WTC11 (cell line): ENCODE data around the gene TPPP3. TPM values are rescaled to one million over a fixed set of nuclear protein-coding genes. Genes with fewer than 3 reads are reported as not detected.
A peak's percentile ranks its signal among the peaks of the same experiment; 100 is the strongest.

ENCODE experiments used
- ATAC-seq: fragments of 200-7000 bp; cut with Tn5 transposase; 2 replicates; pipeline ENCODE4 v1.10.0; 2021; ENCODE audit warnings: mild to moderate bottlenecking, moderate library complexity
- CTCF ChIA-PET: fragments of 300-600 bp; sonication (Branson Sonifier 250); formaldehyde crosslinking; loops from one replicate; lab custom pipeline; 2021; ENCODE audit warnings: antibody characterized with exemption; lab: Charles Lee
- POLR2A ChIA-PET: fragments of 350-600 bp; sonication (Branson Sonifier 250); formaldehyde crosslinking; loops from one replicate; lab custom pipeline; 2021; ENCODE audit warnings: antibody characterized with exemption; lab: Charles Lee
- DNase-seq: peaks from one replicate; pipeline ENCODE4 v3.0.0; 2021; ENCODE audit warnings: low spot score
- H3K27ac Mint-ChIP-seq: 2 replicates; pipeline ENCODE4 v1.8.0; 2021; ENCODE audit warnings: mixed read lengths
- H3K27me3 Mint-ChIP-seq: 2 replicates; pipeline ENCODE4 v1.8.0; 2021; ENCODE audit warnings: low read depth, mild to moderate bottlenecking, moderate library complexity, mixed read lengths
- H3K36me3 Mint-ChIP-seq: 2 replicates; pipeline ENCODE4 v1.8.0; 2021; ENCODE audit warnings: mixed read lengths
- H3K4me1 Mint-ChIP-seq: 2 replicates; pipeline ENCODE4 v1.8.0; 2022; ENCODE audit warnings: mixed read lengths
- H3K4me3 Mint-ChIP-seq: 2 replicates; pipeline ENCODE4 v1.8.0; 2021; ENCODE audit warnings: mild to moderate bottlenecking, moderate library complexity, mixed read lengths
- H3K9me3 Mint-ChIP-seq: 2 replicates; pipeline ENCODE4 v1.8.0; 2021; ENCODE audit warnings: mixed read lengths
- ATF1 ChIP-seq: sonication (generic); formaldehyde crosslinking; IDR thresholded peaks from 2 replicates; pipeline ENCODE4 v1.8.1; 2023; ENCODE audit warnings: mild to moderate bottlenecking, moderate library complexity, missing genetic modification reagents
- ATF6 ChIP-seq: sonication (generic); formaldehyde crosslinking; IDR thresholded peaks from 2 replicates; pipeline ENCODE4 v1.8.1; 2023; ENCODE audit warnings: mild to moderate bottlenecking, missing genetic modification reagents
- ELF4 ChIP-seq: sonication (generic); formaldehyde crosslinking; IDR thresholded peaks from 2 replicates; pipeline ENCODE4 v1.8.1; 2022; ENCODE audit warnings: low read depth, mild to moderate bottlenecking, moderate library complexity, missing genetic modification reagents
- ESRRA ChIP-seq: sonication (generic); formaldehyde crosslinking; IDR thresholded peaks from 2 replicates; pipeline ENCODE4 v1.8.1; 2022; ENCODE audit warnings: mild to moderate bottlenecking, missing genetic modification reagents, borderline replicate concordance
- FOXK1 ChIP-seq: sonication (generic); formaldehyde crosslinking; IDR thresholded peaks from 2 replicates; pipeline ENCODE4 v1.8.0; 2022; ENCODE audit warnings: mild to moderate bottlenecking, moderate library complexity, missing genetic modification reagents
- FOXP4 ChIP-seq: sonication (generic); formaldehyde crosslinking; IDR thresholded peaks from 2 replicates; pipeline ENCODE4 v1.8.0; 2022; ENCODE audit warnings: mild to moderate bottlenecking, missing genetic modification reagents
- GRHL2 ChIP-seq: fragments of 250-450 bp; sonication (Bioruptor Pico); IDR thresholded peaks from 2 replicates; pipeline ENCODE4 v1.8.0; 2022; ENCODE audit warnings: mild to moderate bottlenecking, moderate library complexity; ENCODE audit not compliant: insufficient replicate concordance, severe bottlenecking
- IRF1 ChIP-seq: sonication (generic); formaldehyde crosslinking; IDR thresholded peaks from 2 replicates; pipeline ENCODE4 v1.8.0; 2023; ENCODE audit warnings: missing genetic modification reagents
- NFATC4 ChIP-seq: fragments of 250-450 bp; sonication (Bioruptor Pico); IDR thresholded peaks from 2 replicates; pipeline ENCODE4 v1.9.0; 2021; ENCODE audit warnings: mild to moderate bottlenecking
- OVOL2 ChIP-seq: fragments of 250-450 bp; sonication (Bioruptor Pico); IDR thresholded peaks from 2 replicates; pipeline ENCODE4 v1.9.0; 2021; ENCODE audit warnings: mild to moderate bottlenecking, borderline replicate concordance
- ZNF232 ChIP-seq: sonication (generic); formaldehyde crosslinking; IDR thresholded peaks from 2 replicates; pipeline ENCODE4 v1.8.0; 2022; ENCODE audit warnings: mild to moderate bottlenecking, missing genetic modification reagents
- ZNF263 ChIP-seq: sonication (generic); formaldehyde crosslinking; IDR thresholded peaks from 2 replicates; pipeline ENCODE4 v1.8.1; 2022; ENCODE audit warnings: low read depth, mild to moderate bottlenecking, moderate library complexity, missing genetic modification reagents
- ZNF317 ChIP-seq: sonication (generic); formaldehyde crosslinking; IDR thresholded peaks from 2 replicates; pipeline ENCODE4 v1.8.1; 2023; ENCODE audit warnings: low read depth, mild to moderate bottlenecking, moderate library complexity, missing genetic modification reagents, borderline replicate concordance
- ZNF416 ChIP-seq: fragments of 250-450 bp; sonication (Bioruptor Pico); IDR thresholded peaks from 2 replicates; pipeline ENCODE4 v1.9.0; 2021; ENCODE audit warnings: mild to moderate bottlenecking, inconsistent platforms
- total RNA-seq: library from RNA; stranded (reverse); gene quantifications from 3 replicates; pipeline ENCODE4 v1.2.3, GENCODE V29; 2021
- TF ChIP-seq, protein P1 (sequence below): sonication (generic); formaldehyde crosslinking; IDR thresholded peaks from 2 replicates; pipeline ENCODE4 v1.8.1; 2022; ENCODE audit warnings: low read depth, missing genetic modification reagents, borderline replicate concordance
- TF ChIP-seq, protein P2 (sequence below): fragments of 200-600 bp; IDR thresholded peaks from 2 replicates; pipeline ENCODE4 v1.8.0; 2022; ENCODE audit warnings: antibody characterized with exemption
- TF ChIP-seq, protein P3 (sequence below): sonication (generic); formaldehyde crosslinking; IDR thresholded peaks from 2 replicates; pipeline ENCODE4 v1.8.0; 2023; ENCODE audit warnings: missing genetic modification reagents, mild to moderate bottlenecking, borderline replicate concordance
- TF ChIP-seq, protein P4 (sequence below): sonication (generic); formaldehyde crosslinking; IDR thresholded peaks from 2 replicates; pipeline ENCODE4 v1.8.1; 2022; ENCODE audit warnings: mild to moderate bottlenecking, moderate library complexity, missing genetic modification reagents

TPPP3 gene
- total RNA-seq, 1 experiment from 2014 or later, result 0.74 TPM

GRCh38 chr16:67429053-67429798 lies 35.9 kb upstream of the TPPP3 start (continued):
- TF ChIP-seq, protein P1, sequence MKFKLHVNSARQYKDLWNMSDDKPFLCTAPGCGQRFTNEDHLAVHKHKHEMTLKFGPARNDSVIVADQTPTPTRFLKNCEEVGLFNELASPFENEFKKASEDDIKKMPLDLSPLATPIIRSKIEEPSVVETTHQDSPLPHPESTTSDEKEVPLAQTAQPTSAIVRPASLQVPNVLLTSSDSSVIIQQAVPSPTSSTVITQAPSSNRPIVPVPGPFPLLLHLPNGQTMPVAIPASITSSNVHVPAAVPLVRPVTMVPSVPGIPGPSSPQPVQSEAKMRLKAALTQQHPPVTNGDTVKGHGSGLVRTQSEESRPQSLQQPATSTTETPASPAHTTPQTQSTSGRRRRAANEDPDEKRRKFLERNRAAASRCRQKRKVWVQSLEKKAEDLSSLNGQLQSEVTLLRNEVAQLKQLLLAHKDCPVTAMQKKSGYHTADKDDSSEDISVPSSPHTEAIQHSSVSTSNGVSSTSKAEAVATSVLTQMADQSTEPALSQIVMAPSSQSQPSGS (CRISPR knock-in tag), result no peak
- TF ChIP-seq, all 79 proteins: peak for 2

- Mint-ChIP-seq H3K4me1 (peaks cover 77% of the 10 kb centered on the region), H3K27me3 (peaks cover 12% of the 10 kb centered on the region), H3K4me3 (no peak overlapping the region), H3K9me3 (no peaks in the 10 kb centered on the region), H3K36me3 (no peaks in the 10 kb centered on the region), H3K27ac (no peak overlapping the region)
- CTCF ChIA-PET, result interaction anchor here (0.6 to 10.4 kb wide), 47 partner anchors 8 to 500 kb away, joined by 3 to 234 read pairs (median 5); partner anchors contain the start of genes ATP6V0D1, CES3, ELMO3 and LRRC36
- ATAC-seq (peak; percentile 67), DNase-seq (peak; percentile 91)
- POLR2A ChIA-PET, result interaction anchor here (0.5 to 1.2 kb wide), 4 partner anchors 12 to 258 kb away, joined by 3 to 7 read pairs (median 4); partner anchors contain the start of genes NOL3 and ZDHHC1
- TF ChIP-seq ATF6 (no peak), ZNF317 (no peak), ESRRA (CRISPR knock-in tag) (no peak), NFATC4 (no peak), ZNF416 (CRISPR knock-in tag) (no peak), ELF4 (CRISPR knock-in tag) (no peak), FOXK1 (CRISPR knock-in tag) (no peak), OVOL2 (CRISPR knock-in tag) (no peak), ATF1 (no peak), IRF1 (no peak), ZNF232 (CRISPR knock-in tag) (no peak), ZNF263 (CRISPR knock-in tag) (no peak), GRHL2 (CRISPR knock-in tag) (no peak), FOXP4 (CRISPR knock-in tag) (no peak)
- TF ChIP-seq, protein P2, sequence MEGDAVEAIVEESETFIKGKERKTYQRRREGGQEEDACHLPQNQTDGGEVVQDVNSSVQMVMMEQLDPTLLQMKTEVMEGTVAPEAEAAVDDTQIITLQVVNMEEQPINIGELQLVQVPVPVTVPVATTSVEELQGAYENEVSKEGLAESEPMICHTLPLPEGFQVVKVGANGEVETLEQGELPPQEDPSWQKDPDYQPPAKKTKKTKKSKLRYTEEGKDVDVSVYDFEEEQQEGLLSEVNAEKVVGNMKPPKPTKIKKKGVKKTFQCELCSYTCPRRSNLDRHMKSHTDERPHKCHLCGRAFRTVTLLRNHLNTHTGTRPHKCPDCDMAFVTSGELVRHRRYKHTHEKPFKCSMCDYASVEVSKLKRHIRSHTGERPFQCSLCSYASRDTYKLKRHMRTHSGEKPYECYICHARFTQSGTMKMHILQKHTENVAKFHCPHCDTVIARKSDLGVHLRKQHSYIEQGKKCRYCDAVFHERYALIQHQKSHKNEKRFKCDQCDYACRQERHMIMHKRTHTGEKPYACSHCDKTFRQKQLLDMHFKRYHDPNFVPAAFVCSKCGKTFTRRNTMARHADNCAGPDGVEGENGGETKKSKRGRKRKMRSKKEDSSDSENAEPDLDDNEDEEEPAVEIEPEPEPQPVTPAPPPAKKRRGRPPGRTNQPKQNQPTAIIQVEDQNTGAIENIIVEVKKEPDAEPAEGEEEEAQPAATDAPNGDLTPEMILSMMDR, result peak; percentile 80
- TF ChIP-seq, protein P3, sequence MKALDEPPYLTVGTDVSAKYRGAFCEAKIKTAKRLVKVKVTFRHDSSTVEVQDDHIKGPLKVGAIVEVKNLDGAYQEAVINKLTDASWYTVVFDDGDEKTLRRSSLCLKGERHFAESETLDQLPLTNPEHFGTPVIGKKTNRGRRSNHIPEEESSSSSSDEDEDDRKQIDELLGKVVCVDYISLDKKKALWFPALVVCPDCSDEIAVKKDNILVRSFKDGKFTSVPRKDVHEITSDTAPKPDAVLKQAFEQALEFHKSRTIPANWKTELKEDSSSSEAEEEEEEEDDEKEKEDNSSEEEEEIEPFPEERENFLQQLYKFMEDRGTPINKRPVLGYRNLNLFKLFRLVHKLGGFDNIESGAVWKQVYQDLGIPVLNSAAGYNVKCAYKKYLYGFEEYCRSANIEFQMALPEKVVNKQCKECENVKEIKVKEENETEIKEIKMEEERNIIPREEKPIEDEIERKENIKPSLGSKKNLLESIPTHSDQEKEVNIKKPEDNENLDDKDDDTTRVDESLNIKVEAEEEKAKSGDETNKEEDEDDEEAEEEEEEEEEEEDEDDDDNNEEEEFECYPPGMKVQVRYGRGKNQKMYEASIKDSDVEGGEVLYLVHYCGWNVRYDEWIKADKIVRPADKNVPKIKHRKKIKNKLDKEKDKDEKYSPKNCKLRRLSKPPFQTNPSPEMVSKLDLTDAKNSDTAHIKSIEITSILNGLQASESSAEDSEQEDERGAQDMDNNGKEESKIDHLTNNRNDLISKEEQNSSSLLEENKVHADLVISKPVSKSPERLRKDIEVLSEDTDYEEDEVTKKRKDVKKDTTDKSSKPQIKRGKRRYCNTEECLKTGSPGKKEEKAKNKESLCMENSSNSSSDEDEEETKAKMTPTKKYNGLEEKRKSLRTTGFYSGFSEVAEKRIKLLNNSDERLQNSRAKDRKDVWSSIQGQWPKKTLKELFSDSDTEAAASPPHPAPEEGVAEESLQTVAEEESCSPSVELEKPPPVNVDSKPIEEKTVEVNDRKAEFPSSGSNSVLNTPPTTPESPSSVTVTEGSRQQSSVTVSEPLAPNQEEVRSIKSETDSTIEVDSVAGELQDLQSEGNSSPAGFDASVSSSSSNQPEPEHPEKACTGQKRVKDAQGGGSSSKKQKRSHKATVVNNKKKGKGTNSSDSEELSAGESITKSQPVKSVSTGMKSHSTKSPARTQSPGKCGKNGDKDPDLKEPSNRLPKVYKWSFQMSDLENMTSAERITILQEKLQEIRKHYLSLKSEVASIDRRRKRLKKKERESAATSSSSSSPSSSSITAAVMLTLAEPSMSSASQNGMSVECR, result no peak
- TF ChIP-seq, protein P1 (CRISPR knock-in tag), result no peak
- TF ChIP-seq, protein P4, sequence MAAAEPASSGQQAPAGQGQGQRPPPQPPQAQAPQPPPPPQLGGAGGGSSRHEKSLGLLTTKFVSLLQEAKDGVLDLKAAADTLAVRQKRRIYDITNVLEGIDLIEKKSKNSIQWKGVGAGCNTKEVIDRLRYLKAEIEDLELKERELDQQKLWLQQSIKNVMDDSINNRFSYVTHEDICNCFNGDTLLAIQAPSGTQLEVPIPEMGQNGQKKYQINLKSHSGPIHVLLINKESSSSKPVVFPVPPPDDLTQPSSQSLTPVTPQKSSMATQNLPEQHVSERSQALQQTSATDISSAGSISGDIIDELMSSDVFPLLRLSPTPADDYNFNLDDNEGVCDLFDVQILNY, result 0 out of 2 replicates have a peak, but pooled peaks have one; percentile 41
Observed at GRCh38 chr16:67428146-67428731, 34.9 kb upstream of the TPPP3 start.
